HG02981 (cell line): ENCODE data around the gene PCDH12.

Experiments
- ATAC-seq: cut with Tn5 transposase; IDR thresholded peaks from one replicate; pipeline ENCODE4 v1.9.1; 2021; ENCODE audit warnings: mild to moderate bottlenecking, moderate library complexity; ENCODE audit not compliant: unreplicated experiment

PCDH12 gene

DNA sequence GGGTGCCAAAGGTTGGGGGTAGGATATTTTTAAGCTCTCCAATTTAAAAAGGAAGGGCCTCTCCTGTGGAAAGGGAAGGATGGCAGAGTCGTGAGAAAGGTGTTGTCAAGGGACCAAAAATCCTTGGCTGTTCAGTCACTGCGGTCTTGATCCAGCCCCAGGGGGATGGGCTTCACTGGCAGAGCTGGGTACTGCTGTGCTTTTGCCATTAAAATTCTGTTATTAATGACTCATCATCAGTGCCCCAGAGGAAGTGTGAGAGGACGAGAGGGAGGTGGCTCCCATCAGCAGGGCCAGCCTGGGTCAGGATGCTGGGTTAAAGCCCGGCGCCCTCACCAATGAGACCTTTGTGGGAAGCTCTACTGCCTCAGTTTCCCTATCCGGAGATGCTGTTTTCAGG, 16.7 kb downstream of the PCDH12 start:
- no peak for ATAC-seq

DNA sequence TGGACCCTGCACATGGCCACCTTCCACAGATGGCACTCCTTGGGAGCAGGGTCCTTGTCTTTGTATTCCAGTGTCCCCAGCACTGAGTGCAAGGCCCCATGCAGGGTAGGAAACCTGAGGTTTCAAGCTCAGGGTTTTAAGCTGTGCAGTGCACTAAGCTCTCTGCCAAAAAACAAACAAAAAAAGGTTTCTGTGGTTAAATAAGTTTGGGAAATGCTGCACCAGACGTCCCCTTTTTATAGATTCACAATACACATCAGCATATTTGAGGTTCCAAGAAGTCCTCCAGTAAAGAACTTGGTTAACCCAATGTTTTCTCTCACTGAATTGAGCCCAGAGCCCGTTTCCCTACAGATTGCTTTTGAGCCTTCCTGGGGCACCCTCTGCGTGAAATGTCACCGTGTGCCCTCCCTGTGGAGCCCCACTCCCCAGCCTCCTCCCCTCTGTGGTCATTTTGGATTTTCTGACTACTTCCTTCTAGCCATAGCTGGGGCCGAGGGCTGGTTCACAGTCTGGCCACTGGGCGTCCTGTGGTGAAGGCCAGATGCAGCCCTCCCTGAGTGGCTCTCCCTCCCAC, 17.2 kb downstream of the PCDH12 start:
- no peak for ATAC-seq

DNA sequence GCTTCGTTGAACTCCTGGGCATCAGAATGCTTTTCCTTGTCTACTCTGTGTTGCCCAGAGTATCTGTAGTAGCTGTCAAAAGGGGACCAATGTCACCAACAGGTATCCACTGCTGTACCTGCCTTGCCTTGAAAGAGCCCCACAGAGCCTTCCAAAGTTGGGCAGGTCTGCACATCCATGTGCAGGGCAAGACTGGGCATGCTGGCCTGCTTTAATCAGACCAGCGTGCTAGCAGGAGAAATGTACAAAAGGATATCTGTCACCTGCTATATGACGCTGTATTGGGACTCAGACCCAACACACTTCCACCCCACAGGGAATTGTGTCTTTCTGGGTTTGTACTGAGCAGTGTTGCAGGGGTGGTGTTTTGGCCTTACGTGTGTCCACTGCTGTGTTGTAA, 22.5 kb downstream of the PCDH12 start:
- ATAC-seq: no peak

DNA sequence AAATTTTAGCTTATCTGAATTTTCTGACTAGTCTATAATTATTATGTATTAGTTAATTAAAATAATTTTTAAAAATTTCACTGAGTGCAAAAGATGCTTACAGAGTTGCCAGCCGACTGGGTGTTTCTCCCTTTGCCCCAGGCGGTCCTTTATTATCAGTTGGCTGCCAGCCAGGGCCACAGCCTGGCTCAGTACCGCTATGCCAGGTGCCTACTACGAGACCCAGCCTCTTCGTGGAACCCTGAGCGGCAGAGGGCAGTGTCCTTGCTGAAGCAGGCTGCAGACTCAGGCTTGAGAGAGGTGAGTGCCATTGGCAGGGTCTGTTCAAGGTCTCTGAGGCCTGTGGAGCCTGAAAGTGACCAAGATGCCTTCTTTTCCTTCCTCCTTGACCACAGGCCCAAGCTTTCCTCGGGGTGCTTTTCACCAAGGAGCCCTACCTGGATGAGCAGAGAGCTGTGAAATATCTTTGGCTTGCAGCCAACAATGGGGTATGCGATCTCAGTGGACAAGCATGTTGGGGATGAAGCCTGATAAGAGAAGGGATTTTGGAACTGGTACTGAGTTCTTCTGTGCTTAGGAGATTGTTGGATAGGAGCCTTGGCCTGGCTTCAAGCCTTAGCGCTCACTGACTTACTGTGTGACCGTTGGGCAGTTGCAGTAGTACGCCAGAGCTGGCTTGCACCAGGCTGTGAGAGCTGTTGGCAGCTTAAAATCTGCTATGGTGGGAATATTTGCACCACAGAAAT, 23.7 kb downstream of the PCDH12 start:
- ATAC-seq: no peak

DNA sequence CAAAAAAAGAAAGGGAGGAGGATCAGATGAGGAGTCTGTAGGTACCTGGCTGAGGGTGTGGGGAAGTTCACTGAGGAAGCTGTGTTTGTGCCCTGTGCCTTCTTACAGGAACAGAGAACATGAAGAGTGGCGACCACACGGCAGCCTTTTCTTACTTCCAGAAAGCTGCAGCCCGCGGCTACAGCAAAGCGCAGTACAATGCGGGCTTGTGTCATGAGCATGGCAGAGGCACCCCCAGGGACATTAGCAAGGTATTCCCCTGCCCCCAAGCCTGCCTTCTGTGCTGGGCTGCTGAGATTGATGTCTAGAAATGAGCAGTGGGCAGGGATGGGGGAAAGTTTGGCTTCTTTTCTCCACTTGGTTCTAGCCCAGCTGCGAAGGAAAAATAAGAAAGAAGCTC, 24.9 kb downstream of the PCDH12 start:
- no peak for ATAC-seq

DNA sequence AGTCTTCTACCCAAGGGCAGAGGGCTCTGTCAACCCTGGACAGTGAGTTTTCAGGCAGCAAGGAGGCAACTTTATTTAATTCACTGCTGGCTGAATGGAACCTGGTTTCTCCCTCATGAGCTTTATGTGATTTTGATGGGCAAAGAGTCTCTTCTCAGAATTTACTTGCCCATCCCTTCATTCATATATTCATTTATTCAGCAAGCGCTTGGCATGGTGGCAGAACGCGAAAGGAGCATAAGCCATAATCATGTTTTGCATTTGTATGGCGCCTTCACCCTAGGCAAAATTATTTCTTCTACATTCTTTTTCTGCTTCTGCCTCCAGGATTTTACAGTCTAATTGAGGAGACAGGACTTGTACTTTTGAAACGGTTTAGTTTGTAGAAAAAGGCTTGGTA, 26.3 kb downstream of the PCDH12 start:
- ATAC-seq: no peak

DNA sequence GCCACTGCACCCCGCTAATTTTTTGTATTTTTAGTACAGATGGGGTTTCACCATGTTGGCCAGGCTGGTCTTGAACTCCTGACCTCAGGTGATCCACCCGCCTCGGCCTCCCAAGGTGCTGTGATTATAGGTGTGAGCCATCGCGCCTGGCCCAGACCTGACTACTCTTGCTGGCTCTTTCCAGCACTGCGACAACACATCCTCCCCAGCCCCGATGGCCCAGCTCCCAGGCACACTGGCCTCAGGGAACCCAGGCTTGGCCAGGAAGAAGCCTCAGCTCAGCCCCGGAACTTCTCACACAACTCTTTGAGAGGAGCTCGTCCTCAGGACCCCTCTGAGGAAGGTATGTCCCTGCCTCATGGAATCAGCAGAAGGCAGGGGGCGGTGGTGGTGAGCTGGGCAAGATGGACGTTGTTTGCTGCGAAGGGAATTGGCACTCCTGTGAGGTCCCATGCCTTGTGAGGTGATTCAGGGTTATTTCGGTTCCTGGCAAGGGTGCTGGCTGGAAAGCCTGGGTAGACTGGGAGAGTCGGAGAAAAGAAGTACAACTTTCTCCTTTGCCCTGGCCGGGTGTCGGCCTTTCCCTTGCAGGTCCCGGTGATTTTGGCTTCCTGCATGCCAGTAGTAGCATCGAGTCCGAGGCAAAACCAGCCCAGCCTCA, 28.5 kb downstream of the PCDH12 start:
- ATAC-seq: no peak

DNA sequence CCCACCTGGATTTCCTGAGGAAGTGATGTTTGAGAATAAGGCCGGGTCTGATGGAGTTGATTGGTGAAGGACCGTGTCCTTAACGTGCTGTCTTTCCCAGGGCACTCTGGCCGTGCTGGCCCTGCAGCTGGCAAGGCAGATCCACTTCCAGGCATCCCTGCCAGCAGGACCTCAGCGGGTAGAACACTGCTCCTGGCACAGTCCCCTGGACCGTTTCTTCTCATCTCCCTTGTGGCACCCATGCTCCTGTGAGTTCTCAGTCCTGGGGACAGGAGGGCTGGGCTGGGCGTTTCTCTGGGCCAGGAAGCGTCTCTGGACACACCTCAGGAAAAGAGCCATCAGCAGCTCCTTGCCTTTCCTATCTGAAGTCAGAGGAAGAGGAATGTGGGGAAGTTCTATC, 30.0 kb downstream of the PCDH12 start:
- ATAC-seq: no peak

DNA sequence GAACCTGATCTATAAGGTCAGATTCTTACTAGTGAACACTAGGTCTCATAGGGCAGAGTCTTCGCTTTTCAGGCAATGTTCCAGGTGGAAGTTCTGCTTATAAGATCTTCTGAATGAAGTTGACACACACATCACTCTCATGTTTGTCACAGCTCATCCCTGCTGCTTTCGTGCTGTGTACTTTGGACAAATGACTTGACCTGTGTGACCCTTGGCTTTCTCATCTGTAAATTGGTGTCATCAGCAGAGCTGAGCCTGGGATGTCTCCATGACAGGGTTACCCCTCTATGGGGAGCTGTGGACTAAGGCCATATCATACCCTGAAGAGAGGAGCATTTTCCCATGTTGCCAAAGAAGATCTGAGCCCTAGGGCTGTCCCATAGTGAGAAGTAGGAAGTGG, 31.6 kb downstream of the PCDH12 start:
- ATAC-seq: no peak

DNA sequence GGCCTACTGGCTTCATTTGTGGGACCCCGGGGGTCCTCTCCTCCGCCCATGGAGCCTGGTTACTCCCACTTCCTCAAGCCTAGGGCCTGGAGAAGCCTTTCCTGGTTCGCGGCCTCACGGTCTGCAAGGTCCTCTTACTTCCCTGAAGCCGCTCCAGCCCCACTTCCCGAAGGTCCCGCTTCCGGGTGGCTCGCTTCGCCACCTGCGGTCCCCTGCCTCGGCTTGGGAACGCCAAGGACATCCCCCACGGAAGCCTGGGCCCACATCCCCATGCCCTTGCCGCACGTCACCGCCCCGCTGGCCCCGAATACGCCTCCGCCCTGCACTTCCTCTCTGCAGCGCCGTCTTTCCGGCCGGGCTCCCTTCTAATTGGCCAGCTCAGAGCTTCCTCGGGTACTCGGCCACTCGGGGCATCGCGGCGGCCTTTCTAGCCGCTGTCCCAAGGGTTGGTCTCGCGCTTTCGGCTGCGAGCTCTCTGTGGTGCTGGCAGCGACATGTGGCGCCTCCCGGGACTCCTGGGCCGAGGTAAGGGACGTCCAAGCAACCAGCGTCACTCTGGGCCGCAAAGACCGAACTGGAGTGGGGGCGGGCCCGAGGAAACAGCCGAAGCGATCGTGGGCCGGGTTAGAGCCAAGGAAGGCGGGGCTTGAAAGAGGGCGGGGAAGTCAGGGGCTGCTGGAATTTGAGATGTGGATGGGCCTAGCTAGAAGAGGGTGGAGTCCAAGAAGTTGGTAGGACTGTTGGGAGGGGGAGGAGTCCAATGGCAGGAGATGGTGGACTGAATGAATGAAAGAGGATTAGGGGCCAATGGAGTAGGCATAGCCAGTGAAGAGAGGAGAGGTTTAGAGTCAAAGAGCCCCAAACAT, 34.3 kb downstream of the PCDH12 start, which contains the start of gene DELE1:
TSS of gene DELE1 (plus strand) at position 424 of the 866 bp plus-strand sequence. CDS start at position 495, 71 bp downstream.
- ATAC-seq: peak; percentile 96

DNA sequence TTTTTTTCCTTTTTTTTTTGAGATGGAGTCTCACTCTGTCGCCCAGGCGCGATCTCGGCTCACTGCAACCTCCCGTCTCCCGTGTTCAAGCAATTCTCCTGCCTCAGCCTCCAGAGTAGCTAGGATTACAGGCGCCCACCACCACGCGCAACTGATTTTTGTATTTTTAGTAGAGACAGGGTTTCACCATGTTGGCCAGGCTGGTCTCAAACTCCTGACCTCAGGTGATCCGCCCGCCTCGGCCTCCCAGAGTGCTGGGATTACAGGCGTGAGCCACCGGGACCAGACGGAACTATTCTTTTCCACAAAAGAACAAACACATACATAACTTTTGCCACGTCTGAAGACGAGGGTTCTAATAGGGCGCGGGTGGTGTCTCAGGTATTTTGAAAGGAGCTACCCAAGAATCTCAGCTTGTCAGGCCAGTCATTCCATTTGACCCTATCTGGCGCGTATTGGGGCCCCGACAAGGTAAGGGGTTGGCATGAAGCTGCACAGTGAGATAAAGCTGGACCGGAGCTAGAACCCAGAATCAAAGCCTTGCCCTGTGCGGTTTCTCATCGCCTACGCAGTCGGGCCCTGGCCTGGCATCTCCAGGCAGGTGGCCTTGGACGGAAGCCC, 35.1 kb downstream of the PCDH12 start:
- ATAC-seq: peak; percentile 5

DNA sequence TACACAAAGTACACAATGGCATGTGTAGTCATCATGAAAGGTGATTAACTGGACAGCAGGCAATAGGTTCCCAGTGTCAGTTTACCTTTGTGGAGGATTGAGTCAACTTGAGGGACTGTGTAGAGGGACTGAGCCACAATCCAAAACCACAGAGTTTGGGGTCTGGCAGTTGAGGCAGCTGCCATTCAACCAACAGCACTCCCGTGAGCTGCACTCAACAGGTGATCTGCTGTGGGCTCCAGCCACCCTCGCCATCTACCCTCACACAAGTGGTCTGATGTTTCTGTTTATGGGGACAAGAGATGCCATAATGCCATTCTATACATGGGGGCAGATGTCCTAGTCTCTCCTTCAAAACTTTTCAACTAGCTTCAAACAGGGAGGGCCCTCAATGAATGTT, 37.2 kb downstream of the PCDH12 start:
- ATAC-seq: no peak

DNA sequence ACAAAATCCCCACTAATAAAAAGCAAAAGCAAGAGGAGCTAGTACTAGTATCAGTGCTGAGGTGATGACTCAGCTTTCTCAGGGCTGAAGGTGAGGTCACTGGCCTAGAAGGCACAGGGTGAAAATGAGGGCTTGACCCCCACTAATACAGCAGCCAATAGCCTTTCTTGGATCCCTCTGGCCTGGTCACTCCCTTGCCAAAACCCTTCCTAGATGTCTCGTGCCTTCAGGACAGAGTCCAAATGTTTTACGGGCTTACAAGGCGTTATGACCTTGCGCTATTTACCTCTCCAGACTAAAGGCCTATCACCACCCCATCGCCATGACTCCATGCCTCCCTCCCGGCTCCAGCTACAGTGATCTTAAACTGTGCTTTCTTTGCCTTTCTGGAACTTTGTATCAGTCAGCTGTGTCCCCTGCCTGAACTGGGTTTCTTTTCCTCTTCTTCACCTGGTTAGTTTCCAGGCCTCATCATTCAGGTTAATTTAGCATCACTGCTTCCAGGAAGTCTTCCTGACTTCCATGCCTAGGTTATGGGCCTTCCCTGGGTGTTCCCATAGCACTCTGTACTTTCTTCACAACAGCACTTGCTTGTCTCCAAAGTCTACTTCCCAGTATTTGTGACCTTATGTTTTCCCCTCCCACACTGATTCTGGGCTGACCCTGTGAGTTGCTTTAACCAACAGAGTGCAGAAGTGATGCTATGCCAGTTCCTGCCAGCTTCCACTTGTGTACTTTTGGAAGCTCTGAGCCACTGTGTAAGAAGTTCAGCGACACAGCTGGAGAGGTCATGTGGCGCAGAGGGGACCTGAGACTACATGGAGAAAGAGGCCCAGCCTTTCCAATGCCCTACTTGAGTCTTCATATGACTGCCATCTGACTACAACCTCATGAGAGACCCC, 38.5 kb downstream of the PCDH12 start:
- no peak for ATAC-seq

DNA sequence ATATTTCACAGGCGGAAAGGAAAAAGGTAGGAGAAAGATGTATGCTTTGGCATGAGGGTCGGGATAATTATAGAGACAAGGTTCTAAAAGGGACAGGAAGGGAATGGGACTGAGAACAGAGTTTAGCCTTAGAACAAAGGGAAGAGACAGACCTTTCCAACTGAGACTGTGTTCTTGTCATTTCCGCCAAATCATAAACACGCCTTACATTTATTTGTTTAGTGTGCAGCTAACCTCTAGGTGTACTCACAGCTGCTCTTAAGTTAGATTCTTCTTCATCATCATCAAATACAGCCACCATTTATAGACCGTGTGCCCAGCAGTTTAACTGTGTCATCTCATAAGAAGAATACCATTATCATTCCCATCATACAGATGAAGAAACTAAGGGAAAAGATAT, 40.2 kb downstream of the PCDH12 start:
- no peak for ATAC-seq

DNA sequence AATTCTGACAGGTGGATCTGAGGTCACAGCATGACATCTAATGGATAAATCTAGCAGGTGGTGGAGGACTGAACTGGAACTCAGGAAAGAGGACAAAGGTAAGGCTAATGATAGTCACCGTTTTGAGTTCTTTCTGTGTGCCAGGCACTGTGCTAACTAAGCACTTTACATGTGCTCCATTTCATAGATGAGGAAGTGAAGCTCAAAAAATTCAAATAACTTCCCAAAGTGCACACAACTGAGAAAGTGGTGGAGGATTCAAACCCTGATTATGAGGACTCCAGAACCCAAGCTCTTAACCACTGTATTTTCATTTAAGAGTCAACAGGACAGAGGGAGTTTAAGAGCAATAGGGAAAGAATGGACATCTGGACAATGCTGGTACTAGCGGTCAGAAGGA, 41.5 kb downstream of the PCDH12 start:
- no peak for ATAC-seq

DNA sequence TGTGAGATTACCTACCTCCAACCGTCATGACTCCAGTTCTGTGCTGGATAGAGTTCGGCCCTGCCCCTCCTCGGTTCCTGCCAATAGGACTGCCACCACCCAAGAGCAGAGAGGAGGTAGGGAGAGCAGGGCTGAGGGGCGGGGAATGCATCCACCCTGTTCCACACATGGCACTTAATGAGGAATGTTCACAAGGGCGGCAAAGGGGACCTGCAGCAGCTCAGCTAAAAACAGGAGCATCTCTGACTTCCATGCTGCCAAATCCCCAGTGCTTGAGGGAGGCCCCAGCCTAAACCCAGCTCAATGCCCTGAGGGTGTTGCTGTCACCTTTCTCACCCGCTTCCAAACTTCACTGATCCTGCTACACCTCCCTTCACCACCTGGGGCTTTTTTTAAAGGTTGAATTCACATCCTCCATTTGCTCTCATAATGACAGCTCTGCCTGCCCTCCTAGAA, 42.1 kb downstream of the PCDH12 start:
- ATAC-seq: no peak

DNA sequence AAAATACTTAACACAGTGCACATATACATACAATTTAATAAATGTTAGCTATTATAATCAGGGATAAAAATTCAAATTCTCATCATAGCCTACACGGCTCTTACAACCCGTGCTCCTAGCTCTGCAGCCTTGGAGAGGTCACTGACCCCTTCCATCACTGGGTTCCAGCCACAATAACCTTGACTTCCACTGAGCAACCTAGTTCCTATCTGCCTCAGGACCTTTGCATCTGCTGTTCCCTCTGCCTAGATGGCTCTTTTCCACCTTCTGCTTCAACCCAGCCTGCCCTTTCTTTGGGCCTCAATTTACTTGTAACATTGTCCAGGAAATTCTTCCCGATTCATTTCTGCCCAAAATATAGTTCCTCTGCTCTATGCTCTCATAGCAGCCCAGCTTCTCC, 43.2 kb downstream of the PCDH12 start:
- ATAC-seq: no peak

DNA sequence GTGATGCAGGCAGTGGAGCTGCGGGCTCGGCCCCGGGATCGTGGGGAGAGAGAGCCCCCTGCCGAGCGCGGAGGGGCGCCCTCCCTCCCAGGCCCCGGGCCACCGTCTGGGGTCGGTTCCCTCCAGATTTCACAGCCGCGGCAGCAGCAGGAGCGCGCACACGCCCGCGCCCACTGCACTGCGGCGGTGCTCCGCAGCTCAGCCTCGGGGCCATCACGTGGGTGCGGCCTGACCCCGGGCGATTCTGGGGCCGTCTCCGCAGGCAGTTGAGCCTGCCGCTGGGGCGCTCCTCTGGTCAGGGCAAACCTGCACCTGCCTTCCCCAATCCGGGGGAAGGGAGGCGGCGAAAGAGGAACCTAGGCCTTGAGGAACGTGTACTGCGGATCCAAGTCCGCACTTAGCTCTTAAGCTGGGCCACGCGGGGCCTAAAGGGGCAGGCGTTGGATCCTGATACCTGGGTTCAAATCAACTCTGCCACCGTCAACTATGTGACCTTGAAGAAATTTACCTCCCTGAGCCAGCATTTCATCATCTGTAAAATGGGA, 43.7 kb downstream of the PCDH12 start:
- peak; percentile 74 for ATAC-seq

DNA sequence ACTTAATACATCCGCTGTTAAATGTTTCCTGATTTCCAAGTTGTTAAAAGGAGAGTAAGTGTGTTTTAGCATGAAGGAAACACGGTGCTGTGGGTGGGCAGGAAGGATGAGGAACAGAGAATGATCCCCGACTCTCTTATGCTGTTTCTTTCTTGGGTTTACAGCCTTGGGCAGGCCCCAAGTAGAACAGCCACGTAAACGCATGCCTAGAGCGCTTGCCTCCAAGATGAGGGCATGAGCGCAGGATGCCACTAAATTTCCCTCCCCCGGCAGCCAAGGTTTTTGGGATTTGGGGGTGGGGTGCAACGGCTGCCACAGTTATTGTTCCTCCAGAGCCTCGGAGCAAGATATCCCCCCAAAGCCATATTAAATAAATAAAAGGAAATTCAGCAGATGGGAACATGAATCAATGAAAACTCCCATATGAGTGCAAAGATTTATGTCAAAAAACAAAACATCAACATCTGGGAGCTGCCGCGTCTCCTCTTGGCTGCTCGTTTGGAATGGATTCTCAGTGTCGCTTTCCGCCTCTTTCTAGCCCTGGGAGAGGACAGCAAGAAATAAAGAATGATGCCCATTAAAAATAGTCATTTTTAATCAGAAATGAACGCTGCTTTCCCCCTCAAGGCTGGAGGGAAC, 44.3 kb downstream of the PCDH12 start:
- ATAC-seq: no peak
